ENCODE measurements around the gene MCOLN3. TPM values are rescaled to one million over a fixed set of nuclear protein-coding genes. Genes with fewer than 3 reads are reported as not detected.

MCOLN3 gene
- 23.7 and 27.5 TPM in 2 replicates for total RNA-seq
- long read RNA-seq, transcript MCOLN3-203 (13 exons, 2,756 nt): major isoform, 27 of 114 reads
- long read RNA-seq, partial matches to known transcripts: 30 of 114 reads
- long read RNA-seq, other reads (novel, unspliced or antisense): 54 of 114 reads

GRCh38 chr1:85048296-85049064, at the start of gene MCOLN3:
MCOLN3 (minus strand) TSS chr1:85048500; CDS start chr1:85045360, 3,140 bp downstream.
- peak within 1 kb of the TSS; percentile 90 for H3K27ac Mint-ChIP-seq
- H3K36me3 Mint-ChIP-seq (ENCODE audit: insufficient read depth): no peaks in the 10 kb centered on the region
- peaks cover 48% of the 10 kb centered on the region for H3K27me3 Mint-ChIP-seq
- peaks cover 14% of the 10 kb centered on the region for H3K4me1 Mint-ChIP-seq (ENCODE audit: low read depth)
- DNase-seq (ENCODE audit: low spot score, unreplicated experiment): peak; percentile 59
- H3K9me3 Mint-ChIP-seq (ENCODE audit: low read depth): no peaks in the 10 kb centered on the region
- no peak for TF ChIP-seq CTCF (IDR thresholded peaks at IDR 0.05; ENCODE audit: unreplicated experiment)
- H3K4me3 Mint-ChIP-seq (ENCODE audit: low read depth): peak within 1 kb of the TSS; percentile 82

- no peak for DNase-seq (ENCODE audit: low spot score, unreplicated experiment)
- Mint-ChIP-seq H3K9me3 (ENCODE audit: low read depth) (no peaks in the 10 kb centered on the region), H3K4me3 (ENCODE audit: low read depth) (no peak overlapping the region), H3K27ac (no peak overlapping the region), H3K36me3 (ENCODE audit: insufficient read depth) (peaks cover 1% of the 10 kb centered on the region), H3K4me1 (ENCODE audit: low read depth) (no peaks in the 10 kb centered on the region), H3K27me3 (no peaks in the 10 kb centered on the region)
- no peak for TF ChIP-seq CTCF (IDR thresholded peaks at IDR 0.05; ENCODE audit: unreplicated experiment)
Measured at GRCh38 chr1:85093644-85094043, 45.3 kb upstream of the MCOLN3 start.

- DNase-seq (ENCODE audit: low spot score, unreplicated experiment): no peak
- H3K27me3 Mint-ChIP-seq: no peaks in the 10 kb centered on the region
- no peak overlapping the region for H3K27ac Mint-ChIP-seq
- H3K36me3 Mint-ChIP-seq (ENCODE audit: insufficient read depth): no peaks in the 10 kb centered on the region
- H3K9me3 Mint-ChIP-seq (ENCODE audit: low read depth): no peaks in the 10 kb centered on the region
- H3K4me1 Mint-ChIP-seq (ENCODE audit: low read depth): no peaks in the 10 kb centered on the region
- TF ChIP-seq CTCF (IDR thresholded peaks at IDR 0.05; ENCODE audit: unreplicated experiment): no peak
- no peak overlapping the region for H3K4me3 Mint-ChIP-seq (ENCODE audit: low read depth)
Measured at GRCh38 chr1:85091671-85092280, 43.5 kb upstream of the MCOLN3 start.

GRCh38 chr1:85090225-85090624, 41.9 kb upstream of the MCOLN3 start:
- Mint-ChIP-seq H3K27me3 (no peaks in the 10 kb centered on the region), H3K9me3 (ENCODE audit: low read depth) (no peaks in the 10 kb centered on the region), H3K4me3 (ENCODE audit: low read depth) (no peak overlapping the region), H3K4me1 (ENCODE audit: low read depth) (no peaks in the 10 kb centered on the region), H3K36me3 (ENCODE audit: insufficient read depth) (no peaks in the 10 kb centered on the region), H3K27ac (no peak overlapping the region)
- no peak for TF ChIP-seq CTCF (IDR thresholded peaks at IDR 0.05; ENCODE audit: unreplicated experiment)
- DNase-seq (ENCODE audit: low spot score, unreplicated experiment): no peak

GRCh38 chr1:85089203-85089602, 40.9 kb upstream of the MCOLN3 start:
- DNase-seq (ENCODE audit: low spot score, unreplicated experiment): no peak
- Mint-ChIP-seq H3K4me1 (ENCODE audit: low read depth) (no peaks in the 10 kb centered on the region), H3K27ac (no peak overlapping the region), H3K4me3 (ENCODE audit: low read depth) (no peak overlapping the region), H3K27me3 (no peaks in the 10 kb centered on the region), H3K9me3 (ENCODE audit: low read depth) (no peaks in the 10 kb centered on the region), H3K36me3 (ENCODE audit: insufficient read depth) (no peaks in the 10 kb centered on the region)
- TF ChIP-seq CTCF (IDR thresholded peaks at IDR 0.05; ENCODE audit: unreplicated experiment): no peak
